ENCODE measurements around the gene GPR35.
A peak's percentile ranks its signal among the peaks of the same experiment; 100 is the strongest.

Gene GPR35

DNA sequence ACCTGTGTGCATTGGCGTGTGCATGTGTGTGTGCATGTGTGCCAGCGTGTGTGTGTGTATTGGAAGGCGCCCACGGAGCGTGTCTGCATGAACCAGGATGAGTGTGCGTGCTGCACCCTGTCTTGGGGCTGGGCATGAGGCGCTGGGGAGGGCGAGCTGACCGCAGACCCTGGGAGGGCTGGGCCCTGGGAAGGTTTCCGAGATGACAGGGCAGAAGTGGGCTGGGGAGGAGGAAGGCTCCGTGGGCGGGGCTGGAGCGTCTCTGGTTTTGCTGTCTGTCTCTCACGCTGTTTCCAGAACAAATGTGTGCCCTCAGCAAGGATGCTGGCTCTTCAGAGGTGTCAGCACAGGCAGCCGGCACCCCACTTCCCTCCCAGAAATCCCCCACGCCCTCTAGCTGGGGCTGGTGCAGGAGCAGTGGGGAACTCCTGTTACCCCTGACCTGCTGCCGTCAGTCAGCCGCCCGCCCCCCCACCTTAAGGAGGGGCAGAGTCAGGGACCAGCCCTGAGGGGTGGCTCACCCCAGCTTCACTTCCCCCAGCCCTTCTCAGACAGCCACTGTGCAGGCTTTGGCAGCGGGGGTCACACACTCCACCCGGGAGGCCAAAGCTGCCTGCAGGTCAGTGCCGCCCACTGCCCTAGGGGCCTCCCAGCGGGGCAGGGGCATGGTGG lies at the start of gene GPR35:
Gene GPR35, plus strand, starts transcription at position 531 of the 672 bp plus-strand sequence. CDS start 4,473 bp downstream, outside the sequence.
- peak; percentile 49 for DNase-seq (ENCODE audit: low spot score)

DNA sequence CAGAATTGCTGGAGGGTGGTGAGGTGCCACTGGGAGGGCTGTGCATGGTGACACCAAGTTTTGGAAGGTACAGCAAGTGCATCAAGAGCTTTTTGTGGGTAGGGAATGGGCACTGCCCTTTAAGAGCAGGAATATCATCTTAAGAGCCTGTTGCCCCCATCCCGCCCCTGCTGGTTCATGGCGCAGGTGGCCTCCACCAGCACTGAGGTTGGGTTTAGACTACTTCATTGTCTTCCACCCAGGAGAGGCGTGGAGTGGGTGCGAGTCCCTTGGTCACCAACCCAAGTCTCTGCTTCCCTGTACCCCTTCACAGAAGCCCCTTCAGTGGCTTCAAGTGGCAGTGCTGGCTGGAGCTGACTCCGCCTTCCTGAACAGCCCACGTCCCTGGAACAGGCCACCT lies 49.2 kb upstream of the GPR35 start:
- no peak for DNase-seq (ENCODE audit: low spot score)

DNA sequence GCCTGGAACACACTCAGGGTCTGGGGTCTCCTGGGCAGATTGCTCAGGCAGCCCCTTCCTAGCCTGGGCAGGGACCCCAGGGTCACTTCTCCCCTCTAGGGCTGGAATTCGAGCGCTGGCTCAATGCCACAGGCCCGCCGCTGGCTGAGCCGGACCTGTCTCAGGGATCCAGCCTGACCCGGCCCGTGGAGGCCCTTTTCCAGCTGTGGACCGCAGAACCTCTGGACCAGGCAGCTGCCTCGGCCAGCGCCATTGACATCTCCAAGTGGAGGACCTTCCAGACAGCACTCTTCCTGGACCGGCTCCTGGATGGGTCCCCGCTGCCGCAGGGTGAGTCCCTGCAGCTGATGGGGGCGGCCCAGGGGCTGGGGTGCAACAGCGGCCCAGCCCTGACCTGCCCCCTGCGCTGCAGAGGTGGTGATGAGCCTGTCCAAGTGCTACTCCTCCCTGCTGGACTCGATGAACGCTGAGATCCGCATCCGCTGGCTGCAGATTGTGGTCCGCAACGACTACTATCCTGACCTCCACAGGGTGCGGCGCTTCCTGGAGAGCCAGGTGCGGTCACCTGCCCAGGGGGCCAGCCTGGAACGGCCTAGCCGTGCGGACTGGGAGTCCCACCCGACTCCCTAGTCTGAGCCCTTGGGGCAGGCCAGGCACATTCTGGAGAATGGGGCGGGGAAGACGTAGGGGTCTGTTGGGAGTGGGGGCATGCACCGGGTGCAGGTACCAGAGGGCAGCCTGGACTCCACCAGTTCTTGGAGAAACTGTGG lies 48.7 kb upstream of the GPR35 start:
- DNase-seq (ENCODE audit: low spot score) = no peak

- no peak for DNase-seq (ENCODE audit: low spot score)
Observed at GRCh38 chr2:240577281-240578109, 47.8 kb upstream of the GPR35 start.

GRCh38 chr2:240578110-240578450 lies 47.2 kb upstream of the GPR35 start:
- DNase-seq (ENCODE audit: low spot score) = no peak

DNA sequence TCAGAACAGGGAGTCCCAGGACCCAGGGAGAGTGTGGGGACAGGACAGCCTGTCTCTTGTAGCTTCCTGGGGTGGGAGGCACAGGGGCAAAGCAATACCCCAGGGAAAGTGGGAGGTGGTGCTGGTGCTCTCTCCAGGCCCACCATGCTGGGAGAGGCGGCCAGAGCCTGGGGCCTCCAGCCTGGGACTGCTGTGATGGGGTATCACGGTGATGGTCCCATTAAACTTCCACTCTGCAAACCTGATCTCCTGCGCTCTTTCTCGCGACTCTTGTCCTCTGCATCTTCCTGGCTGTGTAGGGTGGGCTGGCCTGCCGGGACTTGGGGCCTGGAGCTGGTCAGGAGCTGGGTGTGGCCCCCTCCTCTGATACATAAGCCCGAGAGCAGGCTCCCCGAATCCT lies 46.8 kb upstream of the GPR35 start:
- DNase-seq (ENCODE audit: low spot score) = no peak

- no peak for DNase-seq (ENCODE audit: low spot score)
Observed at GRCh38 chr2:240579071-240579762, 46.1 kb upstream of the GPR35 start.

DNA sequence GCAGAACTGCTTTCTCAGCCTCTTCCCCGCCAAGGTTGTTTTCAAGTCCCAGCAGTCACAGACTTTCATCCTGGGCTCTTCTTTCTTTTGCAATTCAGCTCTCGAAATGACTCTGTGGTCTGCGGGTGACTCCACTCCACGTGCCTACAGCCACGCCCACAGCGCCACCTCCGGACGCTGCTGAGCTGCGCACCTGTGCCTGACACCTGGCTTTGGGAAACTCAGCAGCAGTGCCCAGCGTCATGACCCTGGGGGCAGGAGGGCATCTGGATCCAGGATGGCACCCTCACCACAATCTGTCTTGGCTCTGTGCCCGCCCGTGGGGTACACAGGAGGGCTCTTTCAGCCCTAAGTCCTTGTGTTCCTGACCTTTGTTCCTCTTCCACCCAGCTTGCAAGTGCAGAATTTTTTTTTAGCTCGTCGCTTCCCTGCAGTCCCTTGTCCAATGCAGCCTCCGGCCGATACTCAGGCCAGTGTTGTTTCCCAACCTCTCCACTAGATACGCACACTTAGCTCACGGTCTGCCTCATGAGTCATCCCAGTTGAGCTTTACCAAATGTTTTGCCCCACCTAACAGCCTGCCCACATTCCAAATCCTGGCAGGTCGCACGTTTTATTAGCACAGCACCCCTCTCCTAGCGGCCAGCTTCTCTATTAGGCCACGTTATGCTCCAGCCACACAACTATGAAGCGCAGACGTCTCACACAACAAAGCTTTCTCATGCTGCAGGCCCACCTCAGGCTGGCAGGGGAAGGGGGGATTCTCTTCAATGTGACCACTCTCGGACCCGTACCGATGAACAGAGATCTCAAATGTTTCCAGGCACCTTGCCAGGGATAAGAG lies 45.3 kb upstream of the GPR35 start:
- peak; percentile 76 for DNase-seq (ENCODE audit: low spot score)

GRCh38 chr2:240581811-240582210 lies 43.5 kb upstream of the GPR35 start:
- no peak for DNase-seq (ENCODE audit: low spot score)

GRCh38 chr2:240582781-240583180 lies 42.5 kb upstream of the GPR35 start:
- no peak for DNase-seq (ENCODE audit: low spot score)

GRCh38 chr2:240583774-240584173 lies 41.5 kb upstream of the GPR35 start:
- no peak for DNase-seq (ENCODE audit: low spot score)

GRCh38 chr2:240584486-240585031 lies 40.7 kb upstream of the GPR35 start:
- no peak for DNase-seq (ENCODE audit: low spot score)

- DNase-seq (ENCODE audit: low spot score) = no peak
Observed at GRCh38 chr2:240585101-240585500, 40.2 kb upstream of the GPR35 start.

DNA sequence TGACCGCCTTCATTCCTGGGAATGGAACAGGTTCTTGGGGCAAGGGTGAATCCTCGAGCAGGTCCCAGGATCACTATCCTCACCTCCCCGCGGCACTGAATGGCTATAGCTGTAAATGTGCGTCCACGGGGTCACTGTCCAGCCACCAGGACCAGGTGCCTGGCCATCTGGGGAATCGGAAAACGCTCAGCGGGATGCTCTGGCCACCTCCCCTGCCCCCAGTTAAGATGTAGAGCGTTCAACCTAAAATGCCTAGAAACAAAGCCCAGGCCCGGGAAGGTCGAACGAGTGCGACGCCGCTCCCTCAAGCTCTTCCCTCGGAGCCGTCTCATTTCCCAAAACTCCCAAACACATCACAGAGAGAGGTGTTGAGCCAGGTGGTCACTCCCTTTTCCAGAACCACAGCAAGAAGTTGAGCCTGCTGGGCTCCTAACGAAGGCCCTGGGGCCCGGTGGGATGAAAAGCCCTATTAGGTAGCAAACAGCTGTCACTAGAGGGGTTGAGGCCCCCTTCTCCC lies 39.5 kb upstream of the GPR35 start:
- DNase-seq (ENCODE audit: low spot score) = no peak

DNA sequence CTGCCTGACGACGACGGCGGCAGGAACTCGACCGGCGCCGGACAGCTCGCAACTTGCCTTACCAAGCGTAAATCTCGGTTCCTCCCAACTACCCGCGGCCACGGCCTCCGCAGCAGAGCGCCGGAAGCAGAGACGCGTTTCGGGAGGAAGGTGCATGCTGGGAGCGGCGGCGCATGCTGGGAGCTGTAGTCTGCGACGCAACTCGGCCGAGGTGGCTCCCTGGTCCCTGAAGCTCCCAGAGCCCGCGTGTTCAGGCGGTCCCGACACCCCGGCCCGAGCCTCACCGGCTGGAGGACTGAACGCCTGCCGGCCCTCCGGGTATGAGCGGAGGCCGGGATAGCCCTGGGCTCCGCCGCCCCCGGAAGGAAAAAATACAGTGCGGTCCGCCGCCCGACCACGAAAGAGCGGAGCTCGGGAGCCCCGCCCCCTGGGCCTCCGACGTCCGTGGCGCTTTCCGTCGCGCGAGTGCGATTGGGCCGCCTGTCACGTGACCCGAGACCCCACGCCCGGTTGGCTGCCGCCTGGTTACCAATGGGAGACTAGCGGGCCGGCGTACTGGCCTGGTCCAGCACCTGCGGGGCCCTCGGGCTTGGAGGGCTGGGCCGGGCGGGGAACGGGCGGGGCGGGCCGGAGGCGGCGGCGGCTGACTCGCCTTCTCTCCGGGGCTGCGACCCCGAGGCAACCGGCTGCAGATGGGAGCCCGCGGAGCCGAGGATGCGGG lies 38.9 kb upstream of the GPR35 start, which contains the start of gene CAPN10:
Gene CAPN10, plus strand, starts transcription at position 537 of the 721 bp plus-strand sequence. Its CDS starts 178 bp downstream, at position 715.
- DNase-seq (ENCODE audit: low spot score) = peak; percentile 99

GRCh38 chr2:240586919-240587800 lies 38.1 kb upstream of the GPR35 start:
- peak; percentile 53 for DNase-seq (ENCODE audit: low spot score)

- no peak for DNase-seq (ENCODE audit: low spot score)
Observed at GRCh38 chr2:240588006-240588655, 37.1 kb upstream of the GPR35 start.

- no peak for DNase-seq (ENCODE audit: low spot score)
Observed at GRCh38 chr2:240588669-240589068, 36.6 kb upstream of the GPR35 start.
